ENCODE data around the gene TOMM7. TPM values are rescaled to one million over a fixed set of nuclear protein-coding genes. Genes with fewer than 3 reads are reported as not detected.
"Not testable (repeated sequence)": the region's sequence is repeated elsewhere in the genome, so short reads cannot be mapped to it uniquely, and the experiment has no call there.

Gene TOMM7
- total RNA-seq, 1 experiment from 2014 or later, result 383 TPM

GRCh38 chr7:22853674-22854157, 31.1 kb upstream of the TOMM7 start:
- no peak for DNase-seq (ENCODE audit: low read depth)

GRCh38 chr7:22853138-22853537, 30.5 kb upstream of the TOMM7 start:
- DNase-seq (ENCODE audit: low read depth), result no peak

- no peak for DNase-seq (ENCODE audit: low read depth)
These were observed 28.5 kb upstream of the TOMM7 start for GRCh38 chr7:22851145-22851544.

GRCh38 chr7:22850394-22850793, 27.7 kb upstream of the TOMM7 start:
- not testable (repeated sequence) for DNase-seq (ENCODE audit: low read depth)

- no peak for DNase-seq (ENCODE audit: low read depth)
These were observed 27.0 kb upstream of the TOMM7 start for GRCh38 chr7:22849662-22850061.

GRCh38 chr7:22849172-22849571, 26.5 kb upstream of the TOMM7 start:
- DNase-seq (ENCODE audit: low read depth), result no peak

GRCh38 chr7:22846961-22847360, 24.3 kb upstream of the TOMM7 start:
- no peak for DNase-seq (ENCODE audit: low read depth)

- DNase-seq (ENCODE audit: low read depth), result no peak
These were observed 22.7 kb upstream of the TOMM7 start for GRCh38 chr7:22845221-22845834.

GRCh38 chr7:22843681-22844309, 21.1 kb upstream of the TOMM7 start:
- DNase-seq (ENCODE audit: low read depth), result no peak

- no peak for DNase-seq (ENCODE audit: low read depth)
These were observed 20.3 kb upstream of the TOMM7 start for GRCh38 chr7:22842973-22843372.

- DNase-seq (ENCODE audit: low read depth), result no peak
These were observed 19.8 kb upstream of the TOMM7 start for GRCh38 chr7:22842383-22842941.

- no peak for DNase-seq (ENCODE audit: low read depth)
These were observed 19.3 kb upstream of the TOMM7 start for GRCh38 chr7:22841954-22842353.

GRCh38 chr7:22837308-22837707, 14.7 kb upstream of the TOMM7 start:
- no peak for DNase-seq (ENCODE audit: low read depth)

- not testable (repeated sequence) for DNase-seq (ENCODE audit: low read depth)
These were observed 13.9 kb upstream of the TOMM7 start for GRCh38 chr7:22836506-22836905.

GRCh38 chr7:22833957-22834356, 11.3 kb upstream of the TOMM7 start:
- DNase-seq (ENCODE audit: low read depth), result no peak

- no peak for DNase-seq (ENCODE audit: low read depth)
These were observed 10.6 kb upstream of the TOMM7 start for GRCh38 chr7:22833113-22833855.

- no peak for DNase-seq (ENCODE audit: low read depth)
These were observed 9.8 kb upstream of the TOMM7 start for GRCh38 chr7:22832401-22832800.

- DNase-seq (ENCODE audit: low read depth), result no peak
These were observed 9.1 kb upstream of the TOMM7 start for GRCh38 chr7:22831602-22832305.

- no peak for DNase-seq (ENCODE audit: low read depth)
These were observed 4.9 kb upstream of the TOMM7 start for GRCh38 chr7:22827563-22827962.

GRCh38 chr7:22826593-22826992, 3.9 kb upstream of the TOMM7 start:
- DNase-seq (ENCODE audit: low read depth), result no peak

- DNase-seq (ENCODE audit: low read depth), result no peak
These were observed 2.1 kb upstream of the TOMM7 start for GRCh38 chr7:22824760-22825159.

GRCh38 chr7:22823142-22823497, 471 bp upstream of the TOMM7 start:
- DNase-seq (ENCODE audit: low read depth), result no peak

Measured in Daoy (cell line).